Transverse colon (tissue), 4 donors: ENCODE data around the gene MBOAT2.

Experiments used
- CTCF ChIP-seq, 5 experiments: fragments of 200-600 bp in 3 of 5; fragments of 450-650 bp in 2 of 5; sonication (generic) in 3 of 5; IDR thresholded peaks; 1 replicate in 2 of 5; 2 replicates in 3 of 5; pipeline ENCODE4 v1.5.1; 2016 to 2017; ENCODE audit warnings: antibody characterized with exemption in 5 of 5, inconsistent platforms in 3 of 5, mild to moderate bottlenecking in 2 of 5, moderate library complexity in 1 of 5
- POLR2A ChIP-seq: fragments of 450-650 bp; IDR thresholded peaks from one replicate; pipeline ENCODE4 v1.6.1; 2016; ENCODE audit warnings: antibody characterized with exemption, mild to moderate bottlenecking, moderate library complexity
- POLR2AphosphoS5 ChIP-seq, 3 donors: sonication (generic); formaldehyde crosslinking; IDR thresholded peaks; one replicate each; pipeline ENCODE4 v1.6.1; 2016; ENCODE audit warnings: antibody characterized with exemption in 3 of 3

GRCh38 chr2:8981876-8982275 is 21.6 kb downstream of the MBOAT2 start:
- no peak for TF ChIP-seq POLR2A
- TF ChIP-seq CTCF (IDR thresholded peaks at IDR 0.05): no peak
- no peak for TF ChIP-seq POLR2AphosphoS5 (IDR thresholded peaks at IDR 0.05)
